ENCODE data around the gene RNF130. TPM values are rescaled to one million over a fixed set of nuclear protein-coding genes. Genes with fewer than 3 reads are reported as not detected.

RNF130 gene
- total RNA-seq, 1 donor from 2014 or later, result 103 TPM

- Histone ChIP-seq H3K4me3 (no peak overlapping the region), H3K27ac (no peak overlapping the region), H3K36me3 (peaks cover 0 to 35% of the 10 kb centered on the region in 2 donors), H3K27me3 (no peaks in the 10 kb centered on the region), H3K9me3 (no peaks in the 10 kb centered on the region), H3K4me1 (no peaks in the 10 kb centered on the region)
- no peak for TF ChIP-seq POLR2AphosphoS5 (IDR thresholded peaks at IDR 0.05; ENCODE audit: insufficient read depth in 1 of 2, low read depth in 1 of 2)
- intact Hi-C loops (cut with DNase I), result no loop called here
- no peak for DNase-seq (ENCODE audit: extremely low spot score in 2 of 2)
Measured at GRCh38 chr5:179974946-179975712, 96.4 kb downstream of the RNF130 start.

- peaks cover 0 to 42% of the 10 kb centered on the region in 2 donors for H3K36me3 ChIP-seq
- intact Hi-C loops (cut with DNase I), result no loop called here
Measured at GRCh38 chr5:179974246-179974945, 97.2 kb downstream of the RNF130 start.

GRCh38 chr5:179973391-179973790 is 98.2 kb downstream of the RNF130 start:
- H3K36me3 ChIP-seq, result peaks cover 0 to 39% of the 10 kb centered on the region in 2 donors
- H3K4me3 ChIP-seq, result no peak overlapping the region
- no peak overlapping the region for H3K27ac ChIP-seq
- no peaks in the 10 kb centered on the region for H3K27me3 ChIP-seq
- DNase-seq (ENCODE audit: extremely low spot score in 2 of 2), result no peak
- no peak for TF ChIP-seq POLR2A (IDR thresholded peaks at IDR 0.05)
- no peak for TF ChIP-seq POLR2AphosphoS5 (IDR thresholded peaks at IDR 0.05; ENCODE audit: insufficient read depth in 1 of 2, low read depth in 1 of 2)
- no peak for TF ChIP-seq CTCF (IDR thresholded peaks at IDR 0.05)
- no peaks in the 10 kb centered on the region for H3K4me1 ChIP-seq
- H3K9me3 ChIP-seq, result no peaks in the 10 kb centered on the region
- intact Hi-C loops (cut with DNase I), result no loop called here

More at GRCh38 chr5:179974246-179974945, 97.2 kb downstream of the RNF130 start:
- no peaks in the 10 kb centered on the region for H3K4me1 ChIP-seq
- no peaks in the 10 kb centered on the region for H3K9me3 ChIP-seq
- no peaks in the 10 kb centered on the region for H3K27me3 ChIP-seq
- TF ChIP-seq POLR2AphosphoS5 (IDR thresholded peaks at IDR 0.05; ENCODE audit: insufficient read depth in 1 of 2, low read depth in 1 of 2), result no peak
- TF ChIP-seq CTCF (IDR thresholded peaks at IDR 0.05), result no peak
- TF ChIP-seq POLR2A (IDR thresholded peaks at IDR 0.05), result no peak
- H3K27ac ChIP-seq, result no peak overlapping the region
- H3K4me3 ChIP-seq, result no peak overlapping the region
- DNase-seq (ENCODE audit: extremely low spot score in 2 of 2), result no peak

- Histone ChIP-seq H3K4me3 (no peak overlapping the region), H3K27me3 (no peaks in the 10 kb centered on the region), H3K4me1 (no peaks in the 10 kb centered on the region), H3K27ac (no peak overlapping the region), H3K36me3 (peaks cover 0 to 31% of the 10 kb centered on the region in 2 donors), H3K9me3 (no peaks in the 10 kb centered on the region)
- TF ChIP-seq CTCF (IDR thresholded peaks at IDR 0.05) (no peak), POLR2AphosphoS5 (IDR thresholded peaks at IDR 0.05; ENCODE audit: insufficient read depth in 1 of 2, low read depth in 1 of 2) (no peak), POLR2A (IDR thresholded peaks at IDR 0.05) (no peak)
- no peak for DNase-seq (ENCODE audit: extremely low spot score in 2 of 2)
- intact Hi-C loops (cut with DNase I), result no loop called here
Measured at GRCh38 chr5:179969110-179969509, 102.4 kb downstream of the RNF130 start.

GRCh38 chr5:179967489-179967888 is 104.1 kb downstream of the RNF130 start:
- intact Hi-C loops (cut with DNase I), result no loop called here
- Histone ChIP-seq H3K36me3 (peaks cover 0 to 39% of the 10 kb centered on the region in 2 donors), H3K4me1 (no peaks in the 10 kb centered on the region), H3K27me3 (no peaks in the 10 kb centered on the region), H3K4me3 (no peak overlapping the region), H3K27ac (no peak overlapping the region), H3K9me3 (no peaks in the 10 kb centered on the region)
- no peak for TF ChIP-seq CTCF (IDR thresholded peaks at IDR 0.05)
- no peak for TF ChIP-seq POLR2AphosphoS5 (IDR thresholded peaks at IDR 0.05; ENCODE audit: insufficient read depth in 1 of 2, low read depth in 1 of 2)
- TF ChIP-seq POLR2A (IDR thresholded peaks at IDR 0.05), result no peak
- DNase-seq (ENCODE audit: extremely low spot score in 2 of 2), result no peak

Measured in vagina (tissue), 2 donors.